ENCODE data around the gene SYT1. TPM values are rescaled to one million over a fixed set of nuclear protein-coding genes. Genes with fewer than 3 reads are reported as not detected.
"Not testable (repeated sequence)": the region's sequence is repeated elsewhere in the genome, so short reads cannot be mapped to it uniquely, and the experiment has no call there.

Gene SYT1
- total RNA-seq, 2 donors from 2014 or later: 2.0 to 2.6 TPM

DNA sequence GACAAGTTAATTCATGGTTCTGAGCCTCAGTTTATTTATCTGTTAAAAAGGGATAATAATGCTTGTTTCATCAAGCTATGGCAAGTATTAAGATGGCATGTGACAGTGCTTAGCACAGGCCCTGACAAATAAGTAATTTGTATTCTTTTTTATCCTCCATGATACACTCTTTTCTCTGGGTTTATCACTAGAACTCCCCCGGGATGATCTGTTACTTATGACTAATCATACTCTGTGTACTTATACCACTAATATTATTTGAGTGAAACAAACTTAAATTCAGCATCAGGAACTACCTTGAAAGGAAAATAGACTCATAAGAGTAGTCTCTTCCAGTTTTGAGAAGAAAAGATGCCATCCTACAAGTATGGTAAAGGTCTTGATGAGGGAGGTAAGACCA lies 542.4 kb downstream of the SYT1 start:
- intact Hi-C loops (cut with DNase I): no loop called here
- DNase-seq (ENCODE audit: low spot score): no peak

DNA sequence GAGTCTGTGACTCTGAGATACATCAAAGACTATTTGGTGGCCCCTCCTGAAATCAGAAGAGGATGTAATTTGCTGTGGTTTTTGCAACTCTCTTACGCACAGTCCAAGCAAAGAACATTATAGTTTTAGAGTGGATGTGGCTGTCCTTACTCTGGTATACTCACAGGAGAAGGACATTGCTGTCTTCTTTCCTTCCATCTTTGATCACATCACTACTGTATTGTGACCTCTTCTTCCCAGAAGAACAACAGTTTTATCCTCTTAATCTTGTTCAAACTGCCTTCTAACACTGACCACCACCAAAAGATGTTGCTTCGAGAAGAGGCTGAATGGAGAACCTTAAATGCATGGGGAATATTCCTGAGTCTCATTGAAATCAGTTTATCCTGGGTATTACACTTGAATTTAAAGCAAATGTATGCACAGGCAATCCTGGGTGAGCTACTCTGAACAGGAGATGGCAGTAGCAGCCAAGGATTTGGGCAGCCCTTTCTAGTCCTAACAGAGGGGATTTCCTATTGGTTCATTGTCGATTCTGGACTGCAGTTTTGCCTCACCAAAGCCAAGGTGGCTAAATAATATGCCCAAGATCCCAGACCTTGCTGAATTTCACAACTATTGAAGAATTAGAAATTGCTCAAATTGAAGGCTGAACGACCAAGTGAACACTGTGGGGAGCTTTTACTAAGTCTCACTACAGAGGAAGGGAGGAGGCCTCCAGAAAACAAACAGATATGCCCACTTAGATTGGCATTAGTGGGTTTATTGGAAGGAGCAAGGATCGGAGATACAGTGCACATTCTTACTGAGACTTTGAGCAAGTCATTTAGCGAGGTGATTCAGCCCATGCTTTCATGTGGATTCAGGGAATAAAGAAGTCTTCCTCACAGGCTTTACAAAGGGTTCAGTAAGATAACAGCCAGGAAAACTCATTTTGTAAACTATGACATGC lies 543.4 kb downstream of the SYT1 start:
- no peak for DNase-seq (ENCODE audit: low spot score)
- intact Hi-C loops (cut with DNase I): no loop called here

DNA sequence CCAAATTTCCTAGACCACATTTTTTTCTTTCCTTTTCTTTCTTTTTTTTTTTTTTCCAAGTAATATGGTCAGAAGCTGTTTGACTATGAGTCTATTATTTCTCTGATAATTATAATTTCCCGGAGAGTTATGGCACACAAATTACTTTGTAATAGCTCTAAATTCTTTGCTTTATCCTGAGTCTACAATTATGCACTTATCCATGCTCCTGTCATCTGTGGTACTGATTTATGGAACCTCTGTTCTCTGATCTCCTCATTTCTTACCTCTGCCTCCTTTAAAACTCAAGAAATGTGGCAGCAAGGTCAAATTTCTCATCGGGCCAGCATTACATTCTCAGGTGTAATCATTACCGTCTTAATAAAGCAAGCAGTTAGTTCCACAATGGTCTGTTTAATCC lies 544.1 kb downstream of the SYT1 start:
- intact Hi-C loops (cut with DNase I): no loop called here
- no peak for DNase-seq (ENCODE audit: low spot score)

DNA sequence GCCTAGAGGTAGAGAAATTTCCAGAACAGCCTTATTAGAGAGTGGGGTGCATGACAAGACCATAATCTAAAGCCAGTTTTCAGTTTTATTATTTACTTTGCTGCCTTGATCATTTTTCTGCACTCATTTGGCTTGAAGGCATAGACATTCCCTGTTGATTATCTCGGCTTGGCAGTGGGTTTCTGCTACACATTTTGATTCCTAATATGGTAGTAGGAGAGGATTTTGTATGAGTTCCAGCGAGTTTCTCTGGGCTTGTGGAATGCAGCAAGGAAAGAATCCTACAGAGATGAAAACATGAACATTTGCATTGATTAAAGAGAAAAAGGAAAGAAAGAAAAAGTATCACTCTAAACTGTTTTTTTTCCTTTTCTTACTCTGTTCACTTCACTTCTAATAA lies 545.0 kb downstream of the SYT1 start:
- intact Hi-C loops (cut with DNase I): no loop called here
- no peak for DNase-seq (ENCODE audit: low spot score)

DNA sequence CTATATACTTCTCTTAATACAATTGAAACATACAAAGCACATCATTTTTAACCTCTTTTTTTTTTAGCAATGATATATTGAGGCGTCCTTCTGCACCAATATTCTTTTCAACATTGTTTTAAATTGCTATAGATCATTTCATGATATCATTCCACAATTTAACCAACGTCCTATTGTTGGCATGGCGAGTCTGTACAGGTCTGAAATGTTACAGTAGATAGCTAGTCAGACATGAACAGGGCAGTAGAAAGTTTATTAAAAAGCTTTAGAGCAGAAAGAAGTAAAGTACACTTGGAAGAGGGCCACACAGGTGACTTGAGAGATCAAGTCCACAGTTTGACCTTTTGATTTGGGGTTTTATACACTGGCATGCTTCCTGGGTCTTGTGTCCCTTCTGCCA lies 547.2 kb downstream of the SYT1 start:
- intact Hi-C loops (cut with DNase I): no loop called here
- no peak for DNase-seq (ENCODE audit: low spot score)

DNA sequence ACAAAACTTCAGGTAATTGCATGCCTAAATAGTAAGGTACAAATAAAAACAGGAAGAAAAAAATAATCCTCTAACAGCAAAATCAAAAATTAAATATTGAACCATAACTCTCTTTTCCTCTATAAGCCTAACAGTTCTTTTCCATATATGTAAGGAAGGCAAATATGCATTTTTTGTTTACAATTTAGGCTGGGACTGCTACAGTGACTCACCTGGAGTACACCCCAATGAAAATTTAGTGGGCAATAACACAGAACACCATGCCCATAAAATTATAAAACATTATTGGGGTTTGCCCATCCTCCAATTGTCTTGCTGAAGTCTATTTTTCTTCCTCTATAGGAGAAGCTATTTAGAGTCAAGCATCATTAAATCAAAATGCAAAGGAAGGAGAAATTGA lies 549.2 kb downstream of the SYT1 start:
- intact Hi-C loops (cut with DNase I): no loop called here
- DNase-seq (ENCODE audit: low spot score): no peak

DNA sequence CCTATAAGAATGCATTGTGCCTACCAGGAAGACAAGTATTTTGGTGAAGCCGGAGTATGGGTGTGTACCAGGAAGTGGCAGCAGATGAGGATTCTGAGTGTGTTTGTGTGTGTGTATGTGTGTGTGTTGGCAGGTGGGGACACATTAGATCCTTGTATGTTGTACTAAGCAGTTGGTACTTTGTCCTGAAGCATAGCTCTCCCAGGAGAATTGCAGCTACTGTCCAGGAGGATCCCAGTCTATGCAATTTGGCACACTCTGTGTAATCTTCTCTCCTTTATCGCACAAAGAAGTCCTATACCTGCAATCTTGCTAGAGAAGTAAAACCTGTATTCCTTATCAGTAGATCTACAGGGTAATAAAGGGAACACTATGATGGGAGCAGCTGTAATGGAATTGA lies 549.7 kb downstream of the SYT1 start:
- intact Hi-C loops (cut with DNase I): no loop called here
- DNase-seq (ENCODE audit: low spot score): no peak

DNA sequence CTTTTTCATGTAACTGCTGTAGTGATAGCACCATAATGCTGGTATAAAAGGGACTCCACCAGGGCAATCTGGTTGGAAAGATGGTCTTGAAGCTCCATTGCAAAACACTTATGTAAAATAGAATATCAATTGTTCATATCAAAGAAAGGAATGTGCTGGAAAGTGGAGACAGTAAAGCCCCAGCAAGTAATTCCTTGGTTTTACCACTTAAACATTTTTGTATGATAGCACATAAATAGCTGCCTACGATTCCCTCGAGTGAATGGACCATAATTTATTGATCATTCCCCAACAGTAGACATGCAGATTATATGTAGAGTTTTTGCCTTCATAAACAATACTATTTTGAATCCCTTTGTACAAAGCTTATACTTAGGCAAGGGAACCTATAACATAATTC lies 550.7 kb downstream of the SYT1 start:
- intact Hi-C loops (cut with DNase I): no loop called here
- no peak for DNase-seq (ENCODE audit: low spot score)

DNA sequence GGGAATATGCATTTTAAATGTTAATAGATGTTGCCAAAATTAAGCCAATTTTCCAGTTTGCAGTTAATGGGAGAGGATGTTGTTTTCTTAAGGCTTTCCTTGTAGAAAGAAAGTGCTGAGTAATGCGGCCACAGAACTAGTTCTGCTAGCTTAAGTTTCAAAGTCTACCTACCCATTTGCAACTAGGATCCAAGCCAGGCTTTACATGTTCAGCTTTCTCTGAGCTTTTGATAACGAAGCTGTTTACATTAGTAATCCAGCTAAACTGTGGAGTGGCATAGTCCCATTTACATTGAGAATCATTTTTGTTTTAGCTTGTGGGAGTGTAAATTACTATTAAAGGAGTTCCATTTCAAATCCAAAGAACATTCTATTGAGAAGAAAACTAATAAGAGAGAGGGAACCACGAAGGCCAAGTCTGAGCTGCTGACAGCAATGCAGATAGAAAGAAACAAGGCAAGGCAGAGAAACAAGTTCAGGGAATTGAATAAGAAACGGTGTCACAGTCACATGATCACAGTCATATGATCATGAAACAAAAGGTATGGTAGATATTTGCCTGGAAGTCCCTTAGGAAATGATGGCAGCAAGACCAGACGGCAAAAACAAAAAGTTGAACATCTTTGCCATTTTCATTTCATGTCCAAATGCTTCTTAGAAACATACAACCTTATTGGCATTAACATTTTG lies 551.3 kb downstream of the SYT1 start:
- no peak for DNase-seq (ENCODE audit: low spot score)

DNA sequence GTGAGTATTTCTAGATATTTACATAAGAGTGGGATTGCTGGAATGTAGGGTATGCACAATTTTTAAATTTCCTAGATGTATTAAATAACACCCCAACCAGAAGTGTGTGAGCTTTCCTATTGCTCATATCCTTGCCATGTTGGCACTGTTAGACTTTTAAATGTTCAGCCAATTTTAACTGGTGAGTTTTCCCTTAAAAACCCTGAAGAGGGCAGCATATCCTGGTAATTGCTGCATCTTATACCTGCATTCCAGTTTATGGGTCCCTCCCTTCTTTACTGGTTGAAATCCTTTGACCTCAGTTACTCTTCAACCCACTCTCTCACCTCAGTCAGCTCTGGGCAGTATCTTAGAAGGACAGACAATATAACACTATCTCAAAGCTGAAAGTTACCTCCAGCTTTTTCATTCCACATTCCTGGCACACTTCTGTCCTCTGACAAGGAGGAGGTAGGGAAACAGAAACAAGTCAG lies 555.6 kb downstream of the SYT1 start:
- no peak for DNase-seq (ENCODE audit: low spot score)
- intact Hi-C loops (cut with DNase I): no loop called here

More for the DNA sequence above, 551.3 kb downstream of the SYT1 start:
- intact Hi-C loops (cut with DNase I): no loop called here

DNA sequence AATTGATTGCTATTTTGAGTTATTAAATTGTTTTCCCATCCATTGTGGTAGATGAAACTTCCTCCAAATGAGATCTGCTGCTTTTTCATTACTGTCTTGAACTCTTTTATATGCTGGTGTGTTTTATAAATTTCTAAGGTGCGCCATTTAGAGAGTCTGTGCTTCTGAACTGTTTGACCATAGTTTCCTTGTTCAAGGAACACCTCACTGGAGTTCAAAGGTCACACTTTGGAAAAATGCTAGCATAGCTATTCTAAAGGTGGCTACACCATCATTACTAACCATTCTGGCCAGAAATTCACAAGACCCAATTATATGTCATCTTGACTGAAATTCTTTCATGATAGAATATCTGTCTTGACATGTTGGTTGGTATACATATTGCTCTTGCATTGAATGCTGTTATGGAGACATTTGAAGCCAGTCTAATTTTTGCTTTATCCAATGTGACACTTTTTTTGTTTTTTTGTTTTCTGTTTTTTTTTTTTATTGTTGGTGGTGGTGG lies 556.7 kb downstream of the SYT1 start:
- DNase-seq (ENCODE audit: low spot score): no peak
- intact Hi-C loops (cut with DNase I): no loop called here

DNA sequence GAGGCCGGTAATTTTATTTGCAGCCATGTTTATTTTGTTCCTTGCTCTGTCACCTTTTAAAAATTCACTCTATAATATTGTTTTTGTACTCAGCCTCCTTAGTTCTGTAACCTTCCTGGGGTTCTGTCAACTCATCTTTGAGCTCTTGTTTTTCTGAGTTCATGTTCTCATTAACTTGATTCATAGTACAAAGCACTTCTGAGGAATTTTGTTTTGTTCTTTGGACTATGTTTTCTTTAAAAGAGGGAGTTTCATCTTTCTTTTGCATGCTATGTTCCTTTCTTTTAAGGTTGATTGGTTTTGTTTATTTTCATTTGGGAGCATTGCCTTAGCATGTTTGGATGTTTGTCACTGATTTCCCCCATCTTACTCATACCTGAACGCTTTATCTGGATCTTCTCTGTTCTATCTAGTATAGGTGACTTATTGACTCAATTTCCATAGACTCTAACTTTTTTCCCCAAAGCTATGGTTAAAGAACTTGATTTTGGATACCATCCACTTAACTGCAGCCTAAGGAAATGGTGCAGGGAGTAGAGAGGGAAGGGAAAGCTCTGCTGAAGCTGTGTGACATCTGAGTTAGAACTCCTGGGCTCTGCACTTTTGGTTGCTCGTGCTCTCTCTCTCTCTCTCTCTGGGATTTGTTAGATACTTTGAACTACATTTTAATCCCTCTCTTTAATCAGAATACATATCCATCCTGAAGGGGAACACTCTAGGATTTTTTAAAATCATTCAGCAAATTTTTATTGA lies 557.7 kb downstream of the SYT1 start:
- intact Hi-C loops (cut with DNase I): no loop called here

DNA sequence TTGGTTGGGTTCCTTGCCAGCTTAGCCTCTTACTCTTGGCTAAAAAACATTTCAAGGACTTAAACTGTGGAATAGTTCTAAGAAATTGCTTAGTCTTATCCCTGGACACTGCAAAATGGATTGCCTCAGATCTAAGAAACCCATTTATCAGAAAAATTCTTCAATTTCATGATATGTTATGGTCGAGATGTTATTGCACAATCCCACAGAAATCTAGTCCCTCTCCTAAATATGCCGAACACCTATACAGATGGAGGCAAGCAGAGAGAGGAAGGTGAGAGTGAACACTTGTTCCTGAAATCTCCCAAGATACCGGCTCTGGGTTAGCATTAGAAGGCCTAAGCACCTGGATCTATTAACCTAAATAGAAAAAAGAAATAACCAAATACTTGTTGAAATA lies 559.0 kb downstream of the SYT1 start:
- intact Hi-C loops (cut with DNase I): no loop called here
- no peak for DNase-seq (ENCODE audit: low spot score)

More for the DNA sequence above, 557.7 kb downstream of the SYT1 start:
- DNase-seq (ENCODE audit: low spot score): no peak

DNA sequence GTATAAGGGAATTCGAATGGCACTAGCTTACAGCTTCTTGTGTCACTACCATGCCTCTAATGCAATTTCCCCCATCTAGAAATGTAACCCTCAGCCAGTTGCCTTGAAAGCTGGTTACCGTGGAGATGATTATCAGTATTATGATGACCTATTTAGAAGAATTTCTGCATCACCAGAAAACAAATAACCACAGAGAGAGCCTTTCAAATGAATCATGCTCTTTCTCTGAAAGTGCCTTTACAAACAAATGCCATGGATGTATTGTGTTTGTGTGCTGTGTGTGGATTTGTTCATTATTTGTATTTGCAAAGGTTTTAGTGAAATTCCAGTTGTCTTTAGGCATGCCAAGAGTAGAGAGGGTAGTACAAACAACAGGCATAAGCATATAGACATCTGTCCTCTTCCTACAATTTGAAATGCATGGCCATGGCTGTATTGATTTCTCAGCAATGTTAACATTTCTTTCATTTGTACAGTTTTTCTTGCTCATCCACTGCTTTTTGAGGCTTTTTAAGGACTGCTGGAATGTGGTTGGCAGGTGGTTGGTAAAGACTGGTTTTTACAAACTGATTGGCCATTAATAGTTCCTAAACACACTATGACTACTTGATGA lies 559.6 kb downstream of the SYT1 start:
- DNase-seq (ENCODE audit: low spot score): no peak
- intact Hi-C loops (cut with DNase I): no loop called here

DNA sequence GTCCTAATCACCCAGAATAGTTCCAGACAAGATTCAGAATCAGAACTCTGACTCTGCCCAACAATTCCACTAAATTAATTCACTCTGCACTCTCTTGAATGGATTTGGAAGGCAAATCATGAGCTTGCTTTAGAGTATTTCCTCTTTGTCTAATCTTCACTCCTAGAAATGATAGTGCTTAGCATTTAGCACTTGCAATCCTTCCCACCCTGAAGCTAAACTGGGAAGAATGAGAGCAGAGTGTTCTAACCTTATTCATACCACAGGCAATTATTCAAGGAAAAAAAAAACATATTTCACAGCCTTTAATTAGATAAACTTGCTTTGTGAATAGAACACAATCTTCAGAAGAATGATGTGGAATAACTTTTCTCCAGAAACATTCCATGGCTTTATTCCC lies 561.5 kb downstream of the SYT1 start:
- intact Hi-C loops (cut with DNase I): no loop called here
- no peak for DNase-seq (ENCODE audit: low spot score)

DNA sequence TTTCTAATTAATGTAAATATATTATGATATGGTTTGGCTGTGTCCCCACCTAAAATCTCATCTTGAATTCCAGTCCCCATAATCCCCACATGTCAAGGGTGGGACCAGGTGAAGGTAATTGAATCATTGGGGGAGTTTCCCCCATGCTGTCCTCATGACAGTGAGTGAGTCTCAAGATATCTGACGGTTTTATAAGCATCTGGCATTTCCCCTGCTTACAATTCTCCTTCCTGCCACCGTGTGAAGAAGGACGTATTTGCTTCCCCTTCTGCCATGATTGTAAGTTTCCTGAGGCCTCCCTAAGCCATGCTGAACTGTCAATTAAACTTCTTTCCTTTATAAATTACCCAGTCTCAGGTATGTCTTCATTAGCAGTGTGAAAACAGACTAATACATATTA lies 562.2 kb downstream of the SYT1 start:
- DNase-seq (ENCODE audit: low spot score); intact Hi-C loops (cut with DNase I): not testable (repeated sequence)

DNA sequence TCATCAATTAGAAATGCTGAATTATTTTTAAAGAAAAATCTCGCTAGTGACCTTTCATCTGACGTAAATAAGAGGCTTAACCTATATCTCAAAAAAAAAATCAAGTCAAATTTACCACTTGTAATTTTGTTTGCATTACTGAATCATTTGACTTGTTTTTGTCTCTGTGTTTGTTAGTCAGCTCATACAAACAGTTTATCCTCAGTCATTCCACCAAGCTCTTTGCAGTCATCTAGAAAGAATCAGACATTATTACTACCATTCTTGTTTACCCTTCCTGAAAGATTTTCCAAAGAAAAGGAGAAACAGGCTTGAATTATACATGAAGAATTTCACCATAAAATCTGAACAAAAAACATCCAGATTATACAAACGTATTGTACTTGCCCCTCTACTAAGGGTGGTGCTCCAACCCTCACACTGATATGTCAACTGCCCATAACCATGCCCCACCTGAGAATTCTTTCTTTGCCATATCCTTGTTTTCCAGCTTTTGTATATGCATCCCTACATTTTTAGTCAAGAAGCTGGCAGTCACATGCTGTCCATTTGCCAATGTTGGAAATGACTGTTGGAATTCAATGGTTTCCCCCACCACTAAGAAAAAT lies 569.0 kb downstream of the SYT1 start:
- intact Hi-C loops (cut with DNase I): no loop called here

DNA sequence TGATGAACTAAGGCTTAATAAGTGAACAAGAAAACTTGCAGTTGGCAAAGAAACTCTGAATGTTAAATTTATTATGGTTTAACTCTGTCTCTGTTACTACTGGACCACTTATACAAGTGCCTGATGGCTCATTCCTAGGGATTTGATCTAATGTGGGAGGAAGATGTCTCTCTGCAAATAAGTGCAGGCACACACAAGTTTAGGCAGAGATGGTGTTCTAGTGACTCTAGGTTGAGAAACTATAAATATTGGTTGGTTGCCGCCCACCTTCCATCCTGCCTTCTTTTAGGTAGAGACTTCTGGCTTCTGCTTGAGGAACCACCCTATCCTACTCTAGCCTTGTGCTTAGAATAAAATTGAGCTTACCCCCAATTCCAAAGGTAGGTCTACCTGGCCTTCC lies 570.0 kb downstream of the SYT1 start:
- no peak for DNase-seq (ENCODE audit: low spot score)
- intact Hi-C loops (cut with DNase I): no loop called here

More for the DNA sequence above, 569.0 kb downstream of the SYT1 start:
- DNase-seq (ENCODE audit: low spot score): no peak

DNA sequence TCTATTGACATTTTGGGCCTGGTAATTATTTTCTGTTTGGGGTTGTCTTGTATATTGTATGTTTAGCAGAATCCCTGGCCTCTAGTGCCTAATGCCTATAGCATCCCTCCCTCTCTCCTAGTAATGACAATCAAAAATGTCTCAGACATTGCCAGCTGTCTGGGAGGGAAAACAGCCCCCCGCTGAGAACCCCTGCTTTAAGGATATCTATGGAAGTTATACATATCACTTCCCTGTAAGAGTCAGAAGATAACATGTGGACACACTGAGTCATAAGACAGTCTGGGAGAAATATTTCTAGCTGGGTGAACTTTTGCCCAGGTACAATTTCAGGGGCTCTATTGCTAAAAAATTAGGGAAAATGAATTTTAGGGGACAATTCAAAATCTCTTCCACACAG lies 571.2 kb downstream of the SYT1 start:
- intact Hi-C loops (cut with DNase I): no loop called here
- no peak for DNase-seq (ENCODE audit: low spot score)

Measured in posterior vena cava (tissue), 2 donors.